ENCODE data around the gene COQ3.
A peak's percentile ranks its signal among the peaks of the same experiment; 100 is the strongest.
"Not testable (repeated sequence)": the region's sequence is repeated elsewhere in the genome, so short reads cannot be mapped to it uniquely, and the experiment has no call there.

Gene COQ3

DNA sequence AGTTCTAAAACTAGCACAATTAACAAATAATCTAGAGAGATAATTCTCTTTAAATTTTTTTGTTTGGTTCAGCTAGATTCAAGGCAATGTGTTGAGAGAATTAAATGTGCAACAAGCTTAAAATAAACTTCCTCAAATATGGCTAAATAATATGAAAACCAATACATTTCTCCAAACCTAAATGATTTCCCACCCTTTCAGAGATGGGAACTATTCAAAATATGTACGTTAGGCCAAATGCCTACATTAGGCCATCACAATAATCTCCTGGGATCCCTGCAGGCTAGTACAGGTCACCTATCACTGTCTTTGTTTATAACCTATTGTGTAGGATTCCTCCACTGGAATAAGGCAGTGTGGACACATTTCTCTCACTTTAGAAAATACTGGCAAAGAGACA lies 46.2 kb downstream of the COQ3 start:
- no peaks in the 10 kb centered on the region for H3K27me3 ChIP-seq (ENCODE audit: control insufficient read depth in 1 of 2, insufficient read depth in 2 of 2, low read length in 2 of 2)
- peaks cover 16% of the 10 kb centered on the region for H3K4me1 ChIP-seq (ENCODE audit: insufficient read depth, low read length)
- H3K36me3 ChIP-seq (ENCODE audit: insufficient read depth, low read length): no peaks in the 10 kb centered on the region
- peak overlapping the region in 1 of 2 donors; percentile 55 for H3K4me3 ChIP-seq (ENCODE audit: low read depth in 1 of 2, low read length in 2 of 2)
- no peaks in the 10 kb centered on the region for H3K9me3 ChIP-seq (ENCODE audit: low read length)
- H3K27ac ChIP-seq (ENCODE audit: low read depth, low read length): peak overlapping the region; percentile 75
- peak overlapping the region; percentile 37 for H3K9ac ChIP-seq (ENCODE audit: low read length)

GRCh38 chr6:99346595-99346994 lies 47.4 kb downstream of the COQ3 start:
- no peak overlapping the region for H3K27ac ChIP-seq (ENCODE audit: low read depth, low read length)
- no peak overlapping the region for H3K9ac ChIP-seq (ENCODE audit: low read length)
- H3K4me3 ChIP-seq (ENCODE audit: low read depth in 1 of 2, low read length in 2 of 2): no peak overlapping the region
- H3K9me3 ChIP-seq (ENCODE audit: low read length): no peaks in the 10 kb centered on the region
- H3K27me3 ChIP-seq (ENCODE audit: control insufficient read depth in 1 of 2, insufficient read depth in 2 of 2, low read length in 2 of 2): no peaks in the 10 kb centered on the region
- no peaks in the 10 kb centered on the region for H3K36me3 ChIP-seq (ENCODE audit: insufficient read depth, low read length)
- peaks cover 16% of the 10 kb centered on the region for H3K4me1 ChIP-seq (ENCODE audit: insufficient read depth, low read length)

- H3K9ac ChIP-seq (ENCODE audit: low read length): no peak overlapping the region
- H3K4me1 ChIP-seq (ENCODE audit: insufficient read depth, low read length): peaks cover 10% of the 10 kb centered on the region
- no peaks in the 10 kb centered on the region for H3K27me3 ChIP-seq (ENCODE audit: control insufficient read depth in 1 of 2, insufficient read depth in 2 of 2, low read length in 2 of 2)
- no peaks in the 10 kb centered on the region for H3K36me3 ChIP-seq (ENCODE audit: insufficient read depth, low read length)
- H3K27ac ChIP-seq (ENCODE audit: low read depth, low read length): no peak overlapping the region
- H3K9me3 ChIP-seq (ENCODE audit: low read length): no peaks in the 10 kb centered on the region
- H3K4me3 ChIP-seq (ENCODE audit: low read depth in 1 of 2, low read length in 2 of 2): no peak overlapping the region
Measured at GRCh38 chr6:99345164-99345563, 48.8 kb downstream of the COQ3 start.

GRCh38 chr6:99344289-99344688 lies 49.7 kb downstream of the COQ3 start:
- Histone ChIP-seq H3K9me3 (ENCODE audit: low read length) (no peaks in the 10 kb centered on the region), H3K9ac (ENCODE audit: low read length) (no peak overlapping the region), H3K27ac (ENCODE audit: low read depth, low read length) (no peak overlapping the region), H3K4me3 (ENCODE audit: low read depth in 1 of 2, low read length in 2 of 2) (no peak overlapping the region), H3K36me3 (ENCODE audit: insufficient read depth, low read length) (no peaks in the 10 kb centered on the region), H3K4me1 (ENCODE audit: insufficient read depth, low read length) (peaks cover 10% of the 10 kb centered on the region), H3K27me3 (ENCODE audit: control insufficient read depth in 1 of 2, insufficient read depth in 2 of 2, low read length in 2 of 2) (no peaks in the 10 kb centered on the region)

DNA sequence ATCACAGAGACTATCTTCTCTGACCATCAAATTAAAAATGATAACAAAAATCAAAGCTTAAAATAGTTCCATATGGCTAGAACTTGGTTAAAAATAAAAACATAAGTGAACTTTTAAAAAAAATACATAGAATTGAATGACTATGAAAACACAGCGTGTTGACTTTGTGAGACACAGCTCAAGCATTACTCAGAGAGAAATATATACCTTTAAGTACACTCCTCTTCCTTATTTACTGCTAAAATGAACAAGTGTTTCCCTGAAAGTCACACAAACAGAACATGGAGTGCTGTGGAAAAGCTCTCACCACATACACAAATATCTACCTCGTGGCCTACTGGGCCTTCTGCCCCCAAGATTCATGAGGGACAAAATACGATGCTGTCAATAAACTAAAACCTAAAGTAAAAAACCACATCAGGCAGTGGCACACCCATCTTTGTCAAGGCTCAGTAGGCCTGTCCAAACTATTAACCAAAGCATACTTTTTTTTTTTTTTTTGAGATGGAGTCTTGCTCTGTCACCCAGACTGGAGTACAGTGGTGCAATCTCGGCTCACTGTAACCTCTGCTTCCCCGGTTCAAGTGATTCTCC lies 52.0 kb downstream of the COQ3 start:
- Histone ChIP-seq H3K4me3 (ENCODE audit: low read depth in 1 of 2, low read length in 2 of 2) (no peak overlapping the region), H3K4me1 (ENCODE audit: insufficient read depth, low read length) (peaks cover 10% of the 10 kb centered on the region), H3K27me3 (ENCODE audit: control insufficient read depth in 1 of 2, insufficient read depth in 2 of 2, low read length in 2 of 2) (no peaks in the 10 kb centered on the region), H3K9ac (ENCODE audit: low read length) (no peak overlapping the region), H3K27ac (ENCODE audit: low read depth, low read length) (no peak overlapping the region), H3K36me3 (ENCODE audit: insufficient read depth, low read length) (no peaks in the 10 kb centered on the region), H3K9me3 (ENCODE audit: low read length) (no peaks in the 10 kb centered on the region)

DNA sequence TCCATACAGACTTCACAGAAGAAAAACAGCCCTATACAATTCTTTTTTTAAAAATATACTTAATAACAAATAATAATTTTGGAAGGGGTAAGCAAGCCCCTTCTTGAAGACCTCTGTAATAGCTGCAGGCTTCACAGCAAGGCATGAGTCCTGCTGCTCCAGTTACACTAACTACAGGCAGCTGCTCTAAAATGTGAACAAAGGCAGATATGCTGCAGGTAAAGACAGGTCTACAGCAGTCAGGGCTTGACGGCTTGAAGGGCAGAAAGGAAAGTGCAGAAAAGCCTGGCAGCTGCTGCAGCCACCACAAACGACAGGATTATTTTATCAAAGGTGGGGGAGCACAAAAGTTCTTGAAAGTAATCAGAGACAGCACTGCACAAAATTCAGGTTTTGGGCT lies 55.8 kb downstream of the COQ3 start:
- Histone ChIP-seq H3K9ac (ENCODE audit: low read length) (no peak overlapping the region), H3K9me3 (ENCODE audit: low read length) (no peaks in the 10 kb centered on the region), H3K27ac (ENCODE audit: low read depth, low read length) (no peak overlapping the region), H3K27me3 (ENCODE audit: control insufficient read depth in 1 of 2, insufficient read depth in 2 of 2, low read length in 2 of 2) (no peaks in the 10 kb centered on the region), H3K36me3 (ENCODE audit: insufficient read depth, low read length) (no peaks in the 10 kb centered on the region), H3K4me3 (ENCODE audit: low read depth in 1 of 2, low read length in 2 of 2) (no peak overlapping the region), H3K4me1 (ENCODE audit: insufficient read depth, low read length) (peaks cover 9% of the 10 kb centered on the region)

DNA sequence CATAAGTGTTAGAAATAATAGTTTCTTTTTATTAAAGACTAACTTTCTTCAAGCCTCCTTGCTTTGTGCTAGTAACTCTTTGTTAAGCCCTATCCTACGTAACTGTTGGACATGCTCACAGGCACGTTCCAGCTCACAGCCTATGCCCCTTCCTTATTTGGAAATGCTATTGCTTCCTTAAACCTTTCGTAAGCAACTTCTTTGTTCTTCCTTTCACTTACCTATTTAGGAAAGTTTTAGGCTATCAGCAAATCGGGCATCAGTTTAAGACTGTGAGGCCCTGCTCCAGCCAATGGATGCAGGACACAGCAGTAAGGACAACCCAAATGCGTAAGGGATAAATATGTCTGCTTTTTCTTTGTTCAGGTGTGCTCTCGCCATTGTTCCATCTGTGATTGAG lies 58.7 kb downstream of the COQ3 start:
- H3K4me3 ChIP-seq (ENCODE audit: low read depth in 1 of 2, low read length in 2 of 2); H3K27me3 ChIP-seq (ENCODE audit: control insufficient read depth in 1 of 2, insufficient read depth in 2 of 2, low read length in 2 of 2); H3K9me3 ChIP-seq (ENCODE audit: low read length); H3K4me1 ChIP-seq (ENCODE audit: insufficient read depth, low read length); H3K36me3 ChIP-seq (ENCODE audit: insufficient read depth, low read length); H3K9ac ChIP-seq (ENCODE audit: low read length): not testable (repeated sequence)
- peak overlapping the region; percentile 60 for H3K27ac ChIP-seq (ENCODE audit: low read depth, low read length)

DNA sequence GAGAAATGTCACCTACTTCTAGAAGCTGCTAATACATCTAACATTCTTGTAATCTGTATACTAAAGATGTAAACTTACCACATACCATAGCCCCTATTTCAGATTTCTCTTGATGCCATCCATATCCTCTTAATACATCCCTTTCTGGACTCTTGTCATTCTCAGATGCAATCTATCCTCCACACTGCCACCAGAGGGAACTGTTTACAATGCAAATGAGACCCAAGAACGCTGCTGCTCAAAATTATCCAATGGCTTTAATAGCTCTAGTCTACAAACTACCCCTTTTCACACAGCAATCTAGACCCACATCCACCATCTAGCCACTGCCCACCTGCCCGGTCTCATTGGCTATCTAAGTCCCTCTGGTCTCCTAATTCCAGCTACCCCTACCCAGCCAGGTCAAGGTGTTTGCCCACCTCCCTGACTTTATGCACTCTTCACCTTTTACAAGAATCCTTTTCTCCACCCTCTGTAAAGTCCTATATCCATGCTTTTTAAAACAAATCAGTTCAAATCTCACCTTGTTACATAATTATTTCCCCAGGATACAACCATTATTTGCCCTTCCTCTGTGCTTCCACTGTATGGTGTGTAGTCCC lies 59.4 kb downstream of the COQ3 start:
- no peak overlapping the region for H3K4me3 ChIP-seq (ENCODE audit: low read depth in 1 of 2, low read length in 2 of 2)
- peaks cover 5% of the 10 kb centered on the region for H3K4me1 ChIP-seq (ENCODE audit: insufficient read depth, low read length)
- no peaks in the 10 kb centered on the region for H3K36me3 ChIP-seq (ENCODE audit: insufficient read depth, low read length)
- no peak overlapping the region for H3K9ac ChIP-seq (ENCODE audit: low read length)
- no peaks in the 10 kb centered on the region for H3K9me3 ChIP-seq (ENCODE audit: low read length)
- peak overlapping the region; percentile 51 for H3K27ac ChIP-seq (ENCODE audit: low read depth, low read length)
- H3K27me3 ChIP-seq (ENCODE audit: control insufficient read depth in 1 of 2, insufficient read depth in 2 of 2, low read length in 2 of 2): no peaks in the 10 kb centered on the region

DNA sequence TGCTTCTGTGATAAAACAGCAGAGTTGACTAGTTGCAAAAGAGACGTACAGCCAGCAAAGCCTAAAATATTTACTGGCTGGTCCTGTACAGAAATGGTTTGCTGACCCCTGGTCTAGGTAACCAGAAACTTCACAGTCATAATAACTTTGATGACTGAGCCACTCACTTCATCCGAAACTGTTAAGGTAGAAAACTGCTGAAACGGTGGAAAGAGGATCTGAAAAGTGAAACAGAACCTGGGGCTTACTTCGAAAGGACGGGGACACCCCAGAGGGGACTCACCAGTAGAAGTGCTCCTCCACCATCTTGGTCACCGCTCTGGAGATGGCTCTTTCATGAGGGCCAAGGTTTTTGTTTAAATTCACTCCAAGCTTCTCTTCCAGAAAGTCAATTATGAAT lies 60.9 kb downstream of the COQ3 start:
- Histone ChIP-seq H3K4me1 (ENCODE audit: insufficient read depth, low read length) (peaks cover 5% of the 10 kb centered on the region), H3K36me3 (ENCODE audit: insufficient read depth, low read length) (no peaks in the 10 kb centered on the region), H3K27ac (ENCODE audit: low read depth, low read length) (no peak overlapping the region), H3K9ac (ENCODE audit: low read length) (no peak overlapping the region), H3K9me3 (ENCODE audit: low read length) (no peaks in the 10 kb centered on the region), H3K4me3 (ENCODE audit: low read depth in 1 of 2, low read length in 2 of 2) (no peak overlapping the region), H3K27me3 (ENCODE audit: control insufficient read depth in 1 of 2, insufficient read depth in 2 of 2, low read length in 2 of 2) (no peaks in the 10 kb centered on the region)

- Histone ChIP-seq H3K27ac (ENCODE audit: low read depth, low read length) (no peak overlapping the region), H3K27me3 (ENCODE audit: control insufficient read depth in 1 of 2, insufficient read depth in 2 of 2, low read length in 2 of 2) (no peaks in the 10 kb centered on the region), H3K9ac (ENCODE audit: low read length) (no peak overlapping the region), H3K4me1 (ENCODE audit: insufficient read depth, low read length) (peaks cover 5% of the 10 kb centered on the region), H3K9me3 (ENCODE audit: low read length) (no peaks in the 10 kb centered on the region), H3K4me3 (ENCODE audit: low read depth in 1 of 2, low read length in 2 of 2) (no peak overlapping the region), H3K36me3 (ENCODE audit: insufficient read depth, low read length) (peaks cover 5% of the 10 kb centered on the region)
Measured at GRCh38 chr6:99331531-99331930, 62.5 kb downstream of the COQ3 start.

GRCh38 chr6:99330159-99330558 lies 63.8 kb downstream of the COQ3 start:
- H3K9ac ChIP-seq (ENCODE audit: low read length): no peak overlapping the region
- no peak overlapping the region for H3K27ac ChIP-seq (ENCODE audit: low read depth, low read length)
- H3K27me3 ChIP-seq (ENCODE audit: control insufficient read depth in 1 of 2, insufficient read depth in 2 of 2, low read length in 2 of 2): no peaks in the 10 kb centered on the region
- H3K9me3 ChIP-seq (ENCODE audit: low read length): no peaks in the 10 kb centered on the region
- no peak overlapping the region for H3K4me3 ChIP-seq (ENCODE audit: low read depth in 1 of 2, low read length in 2 of 2)
- peaks cover 5% of the 10 kb centered on the region for H3K4me1 ChIP-seq (ENCODE audit: insufficient read depth, low read length)
- H3K36me3 ChIP-seq (ENCODE audit: insufficient read depth, low read length): peaks cover 6% of the 10 kb centered on the region

GRCh38 chr6:99324996-99325395 lies 69.0 kb downstream of the COQ3 start:
- H3K9me3 ChIP-seq (ENCODE audit: low read length): no peaks in the 10 kb centered on the region
- H3K4me1 ChIP-seq (ENCODE audit: insufficient read depth, low read length): no peaks in the 10 kb centered on the region
- no peaks in the 10 kb centered on the region for H3K27me3 ChIP-seq (ENCODE audit: control insufficient read depth in 1 of 2, insufficient read depth in 2 of 2, low read length in 2 of 2)
- no peak overlapping the region for H3K4me3 ChIP-seq (ENCODE audit: low read depth in 1 of 2, low read length in 2 of 2)
- H3K36me3 ChIP-seq (ENCODE audit: insufficient read depth, low read length): peaks cover 30% of the 10 kb centered on the region
- no peak overlapping the region for H3K9ac ChIP-seq (ENCODE audit: low read length)
- no peak overlapping the region for H3K27ac ChIP-seq (ENCODE audit: low read depth, low read length)

Data from muscle layer of colon (tissue), 2 donors.